Measurements from ENCODE around the gene PTRHD1. TPM values are rescaled to one million over a fixed set of nuclear protein-coding genes. Genes with fewer than 3 reads are reported as not detected.

Gene PTRHD1
- total RNA-seq, 1 donor from 2014 or later: 41.6 TPM

DNA sequence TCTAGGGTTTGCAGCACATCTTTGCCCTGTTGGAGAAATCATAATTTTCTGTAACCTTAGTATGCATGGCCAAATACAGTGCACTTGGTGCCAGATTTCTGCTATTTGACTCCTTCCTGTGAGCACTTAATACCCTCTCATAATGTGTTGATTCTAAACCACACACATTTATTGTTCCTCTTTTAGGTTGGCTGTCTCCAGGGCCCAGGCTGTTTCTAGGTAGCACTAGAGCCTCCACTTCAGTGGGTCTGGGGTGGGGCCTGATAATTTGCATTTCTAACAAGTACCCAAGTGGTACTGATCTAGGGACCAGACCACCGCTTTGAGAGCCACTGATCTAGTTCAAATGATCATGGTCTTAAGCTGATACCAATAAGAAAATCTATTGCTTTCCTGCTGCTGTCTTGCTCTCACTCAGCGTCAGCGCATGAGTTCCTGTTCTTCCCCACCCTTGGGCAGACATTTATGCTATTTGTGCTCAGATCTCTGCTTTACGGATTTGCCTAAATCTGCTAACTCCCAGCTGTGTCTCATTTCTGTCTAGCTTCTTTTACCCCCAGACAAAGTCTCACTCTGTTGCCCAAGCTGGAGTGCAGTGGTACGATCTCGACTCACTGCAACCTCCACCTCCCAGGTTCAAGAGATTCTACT, 7.4 kb downstream of the PTRHD1 start:
- H3K27ac ChIP-seq: no peak overlapping the region
- H4K20me1 ChIP-seq (ENCODE audit: low read depth): no peaks in the 10 kb centered on the region
- H3K9me3 ChIP-seq (ENCODE audit: low read depth): no peaks in the 10 kb centered on the region
- Mint-ChIP-seq H3K27me3 (ENCODE audit: insufficient read depth, low read depth) (peaks cover 6% of the 10 kb centered on the region), H3K36me3 (no peaks in the 10 kb centered on the region), H3K9me3 (peaks cover 4% of the 10 kb centered on the region), H3K4me1 (peaks cover 9% of the 10 kb centered on the region), H3K27ac (no peak overlapping the region), H3K4me3 (no peak overlapping the region)
- H3K4me3 ChIP-seq: no peak overlapping the region
- H2AFZ ChIP-seq (replicated peaks): no peak overlapping the region
- H3K36me3 ChIP-seq: no peaks in the 10 kb centered on the region
- no peak overlapping the region for H3K4me2 ChIP-seq
- H3K9ac ChIP-seq: no peak overlapping the region
- no peaks in the 10 kb centered on the region for H3K27me3 ChIP-seq
- no peaks in the 10 kb centered on the region for H3K79me2 ChIP-seq (ENCODE audit: low read depth)
- no peaks in the 10 kb centered on the region for H3F3A ChIP-seq (ENCODE audit: low read depth)
- no peak for DNase-seq (ENCODE audit: low spot score)
- H3K4me1 ChIP-seq: no peaks in the 10 kb centered on the region
- no peak for TF ChIP-seq EZH2phosphoT487 (IDR thresholded peaks at IDR 0.05)
- no peak for TF ChIP-seq EZH2 (IDR thresholded peaks at IDR 0.05)
- TF ChIP-seq, protein P1, sequence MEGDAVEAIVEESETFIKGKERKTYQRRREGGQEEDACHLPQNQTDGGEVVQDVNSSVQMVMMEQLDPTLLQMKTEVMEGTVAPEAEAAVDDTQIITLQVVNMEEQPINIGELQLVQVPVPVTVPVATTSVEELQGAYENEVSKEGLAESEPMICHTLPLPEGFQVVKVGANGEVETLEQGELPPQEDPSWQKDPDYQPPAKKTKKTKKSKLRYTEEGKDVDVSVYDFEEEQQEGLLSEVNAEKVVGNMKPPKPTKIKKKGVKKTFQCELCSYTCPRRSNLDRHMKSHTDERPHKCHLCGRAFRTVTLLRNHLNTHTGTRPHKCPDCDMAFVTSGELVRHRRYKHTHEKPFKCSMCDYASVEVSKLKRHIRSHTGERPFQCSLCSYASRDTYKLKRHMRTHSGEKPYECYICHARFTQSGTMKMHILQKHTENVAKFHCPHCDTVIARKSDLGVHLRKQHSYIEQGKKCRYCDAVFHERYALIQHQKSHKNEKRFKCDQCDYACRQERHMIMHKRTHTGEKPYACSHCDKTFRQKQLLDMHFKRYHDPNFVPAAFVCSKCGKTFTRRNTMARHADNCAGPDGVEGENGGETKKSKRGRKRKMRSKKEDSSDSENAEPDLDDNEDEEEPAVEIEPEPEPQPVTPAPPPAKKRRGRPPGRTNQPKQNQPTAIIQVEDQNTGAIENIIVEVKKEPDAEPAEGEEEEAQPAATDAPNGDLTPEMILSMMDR (IDR thresholded peaks at IDR 0.05): no peak

DNA sequence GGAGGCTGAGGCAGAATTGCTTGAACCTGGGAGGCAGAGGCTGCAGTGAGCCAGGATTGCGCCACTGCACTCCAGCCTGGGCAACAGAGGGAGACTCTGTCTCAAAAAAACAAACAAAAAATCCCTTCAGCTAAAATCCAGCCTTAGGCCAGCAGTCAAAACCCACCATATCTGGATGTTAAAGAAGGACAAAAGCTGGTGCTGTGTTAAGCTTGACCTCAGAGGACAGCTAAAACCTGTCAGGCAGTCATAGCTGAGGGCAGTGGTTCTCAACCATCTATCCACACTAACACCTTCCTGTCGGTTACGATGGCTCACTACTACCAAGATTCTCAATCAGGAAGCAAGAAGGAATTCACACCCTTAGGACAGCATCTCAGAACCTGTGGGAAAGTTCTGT, 9.6 kb downstream of the PTRHD1 start:
- TF ChIP-seq EZH2phosphoT487 (IDR thresholded peaks at IDR 0.05) (no peak), EZH2 (IDR thresholded peaks at IDR 0.05) (no peak)
- TF ChIP-seq, protein P1 (IDR thresholded peaks at IDR 0.05): no peak
- no peak overlapping the region for H3K4me3 ChIP-seq
- H3K4me1 Mint-ChIP-seq: peaks cover 6% of the 10 kb centered on the region
- H3K27me3 Mint-ChIP-seq (ENCODE audit: insufficient read depth, low read depth): peaks cover 7% of the 10 kb centered on the region
- H3K79me2 ChIP-seq (ENCODE audit: low read depth): no peaks in the 10 kb centered on the region
- no peak overlapping the region for H3K9ac ChIP-seq
- no peaks in the 10 kb centered on the region for H3K36me3 ChIP-seq
- no peaks in the 10 kb centered on the region for H3K27me3 ChIP-seq
- H3K27ac Mint-ChIP-seq: no peak overlapping the region
- no peak overlapping the region for H3K4me3 Mint-ChIP-seq
- peaks cover 8% of the 10 kb centered on the region for H3K9me3 Mint-ChIP-seq
- H4K20me1 ChIP-seq (ENCODE audit: low read depth): no peaks in the 10 kb centered on the region
- no peaks in the 10 kb centered on the region for H3K36me3 Mint-ChIP-seq
- H2AFZ ChIP-seq (replicated peaks): no peak overlapping the region
- H3K4me2 ChIP-seq: no peak overlapping the region
- H3K9me3 ChIP-seq (ENCODE audit: low read depth): no peaks in the 10 kb centered on the region
- H3F3A ChIP-seq (ENCODE audit: low read depth): no peaks in the 10 kb centered on the region
- H3K27ac ChIP-seq: no peak overlapping the region
- DNase-seq (ENCODE audit: low spot score): no peak
- H3K4me1 ChIP-seq: peaks cover 6% of the 10 kb centered on the region

DNA sequence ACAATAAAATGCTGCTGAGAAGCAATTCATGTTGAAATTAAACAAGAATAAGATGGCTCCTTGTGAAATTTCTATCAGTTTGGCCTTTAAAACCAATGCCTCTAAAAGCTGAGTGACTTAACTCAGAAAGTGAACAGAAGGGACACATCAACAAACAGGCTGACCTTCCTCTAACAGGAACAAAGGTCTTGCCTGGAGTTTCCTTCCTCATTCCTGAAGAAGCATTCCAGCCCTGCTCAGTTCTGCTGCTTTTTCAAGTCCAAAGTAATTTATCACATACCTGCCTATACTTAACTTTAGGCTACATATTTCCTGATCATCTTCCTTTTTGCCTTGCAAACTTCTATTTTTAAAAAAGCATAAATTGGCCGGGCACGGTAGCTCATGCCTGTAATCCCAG, 14.1 kb downstream of the PTRHD1 start:
- no peak for DNase-seq (ENCODE audit: low spot score)
- no peak overlapping the region for H3K27ac Mint-ChIP-seq
- H3K9ac ChIP-seq: no peak overlapping the region
- no peaks in the 10 kb centered on the region for H3K36me3 ChIP-seq
- H3K4me1 Mint-ChIP-seq: no peaks in the 10 kb centered on the region
- H3K36me3 Mint-ChIP-seq: peaks cover 2% of the 10 kb centered on the region
- H4K20me1 ChIP-seq (ENCODE audit: low read depth): no peaks in the 10 kb centered on the region
- no peak overlapping the region for H3K4me3 Mint-ChIP-seq
- H2AFZ ChIP-seq (replicated peaks): peak overlapping the region; percentile 47
- peaks cover 6% of the 10 kb centered on the region for H3K27me3 Mint-ChIP-seq (ENCODE audit: insufficient read depth, low read depth)
- H3K4me2 ChIP-seq: no peak overlapping the region
- no peaks in the 10 kb centered on the region for H3K27me3 ChIP-seq
- no peaks in the 10 kb centered on the region for H3K79me2 ChIP-seq (ENCODE audit: low read depth)
- H3K27ac ChIP-seq: peak overlapping the region; percentile 20
- no peaks in the 10 kb centered on the region for H3K9me3 ChIP-seq (ENCODE audit: low read depth)
- TF ChIP-seq, protein P1 (IDR thresholded peaks at IDR 0.05): no peak
- TF ChIP-seq EZH2 (IDR thresholded peaks at IDR 0.05): no peak
- TF ChIP-seq EZH2phosphoT487 (IDR thresholded peaks at IDR 0.05): no peak
- peaks cover 7% of the 10 kb centered on the region for H3K4me1 ChIP-seq
- H3K4me3 ChIP-seq: no peak overlapping the region
- no peaks in the 10 kb centered on the region for H3F3A ChIP-seq (ENCODE audit: low read depth)
- H3K9me3 Mint-ChIP-seq: peaks cover 8% of the 10 kb centered on the region
